Fibroblast of lung (primary cell): ENCODE results near the gene WSCD2.

Source experiments
- EZH2 ChIP-seq: IDR thresholded peaks from 2 replicates; pipeline ENCODE4 v1.5.1; 2012; ENCODE audit warnings: low read length, control low read depth, mild to moderate bottlenecking; ENCODE audit errors: missing control alignments
- TF ChIP-seq, protein P1 (sequence below), 2 donors: IDR thresholded peaks in 1 of 2; conservative IDR thresholded peaks in 1 of 2; 1 replicate in 1 of 2; 2 replicates in 1 of 2; pipeline ENCODE4 v1.5.1; 2011 to 2012; ENCODE audit warnings: low read length in 2 of 2, control low read depth in 1 of 2, inconsistent platforms in 1 of 2, low read depth in 1 of 2, mild to moderate bottlenecking in 1 of 2

- TF ChIP-seq, protein P1, sequence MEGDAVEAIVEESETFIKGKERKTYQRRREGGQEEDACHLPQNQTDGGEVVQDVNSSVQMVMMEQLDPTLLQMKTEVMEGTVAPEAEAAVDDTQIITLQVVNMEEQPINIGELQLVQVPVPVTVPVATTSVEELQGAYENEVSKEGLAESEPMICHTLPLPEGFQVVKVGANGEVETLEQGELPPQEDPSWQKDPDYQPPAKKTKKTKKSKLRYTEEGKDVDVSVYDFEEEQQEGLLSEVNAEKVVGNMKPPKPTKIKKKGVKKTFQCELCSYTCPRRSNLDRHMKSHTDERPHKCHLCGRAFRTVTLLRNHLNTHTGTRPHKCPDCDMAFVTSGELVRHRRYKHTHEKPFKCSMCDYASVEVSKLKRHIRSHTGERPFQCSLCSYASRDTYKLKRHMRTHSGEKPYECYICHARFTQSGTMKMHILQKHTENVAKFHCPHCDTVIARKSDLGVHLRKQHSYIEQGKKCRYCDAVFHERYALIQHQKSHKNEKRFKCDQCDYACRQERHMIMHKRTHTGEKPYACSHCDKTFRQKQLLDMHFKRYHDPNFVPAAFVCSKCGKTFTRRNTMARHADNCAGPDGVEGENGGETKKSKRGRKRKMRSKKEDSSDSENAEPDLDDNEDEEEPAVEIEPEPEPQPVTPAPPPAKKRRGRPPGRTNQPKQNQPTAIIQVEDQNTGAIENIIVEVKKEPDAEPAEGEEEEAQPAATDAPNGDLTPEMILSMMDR (conservative IDR thresholded peaks at IDR 0.05 in 1 of 2, IDR thresholded peaks at IDR 0.05 in 1 of 2; ENCODE audit: low read depth in 1 of 2, low read length in 2 of 2) = no peak
- no peak for TF ChIP-seq EZH2
These were observed 153.1 kb downstream of the WSCD2 start for GRCh38 chr12:108282160-108282559.
